Inflammatory macrophage treated with lipopolysaccharide for 1 hour (primary cell): ENCODE results near the gene IFITM10.
"Not testable (repeated sequence)": the region's sequence is repeated elsewhere in the genome, so short reads cannot be mapped to it uniquely, and the experiment has no call there.

Experiments used
- DNase-seq, 2 donors: peaks; one replicate each; pipeline ENCODE4 v3.0.0-alpha.2; 2020 to 2022

IFITM10 gene

DNA sequence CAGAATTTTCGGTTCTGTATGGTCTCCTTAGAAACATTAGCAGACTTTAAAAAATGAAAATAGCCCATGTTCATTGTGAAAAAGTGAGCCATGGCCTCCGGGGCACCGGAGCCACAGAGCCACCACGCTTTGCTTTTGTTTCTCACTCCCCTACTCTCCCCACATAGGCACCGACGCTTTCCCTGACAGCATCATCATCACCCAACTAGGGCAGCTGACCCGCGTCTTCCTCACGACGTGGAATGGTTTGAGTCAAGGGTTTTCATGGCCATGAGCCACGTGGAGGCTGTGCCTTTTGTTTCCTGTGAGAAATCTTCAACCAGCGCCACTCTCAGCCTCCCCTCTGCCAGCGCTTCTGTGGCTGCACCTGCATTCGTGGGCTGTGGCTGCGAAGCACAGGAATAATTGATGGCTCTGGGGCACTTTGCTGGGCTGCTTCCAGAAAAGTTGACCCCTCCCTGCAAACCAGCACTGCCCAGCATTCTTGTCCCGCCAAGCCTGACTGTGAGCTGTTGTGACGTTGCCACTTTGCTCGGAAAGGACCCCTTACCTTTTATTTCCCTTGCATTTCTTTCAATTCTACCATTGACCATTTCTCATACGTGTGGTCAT, 62.0 kb downstream of the IFITM10 start:
- not testable (repeated sequence) for DNase-seq

DNA sequence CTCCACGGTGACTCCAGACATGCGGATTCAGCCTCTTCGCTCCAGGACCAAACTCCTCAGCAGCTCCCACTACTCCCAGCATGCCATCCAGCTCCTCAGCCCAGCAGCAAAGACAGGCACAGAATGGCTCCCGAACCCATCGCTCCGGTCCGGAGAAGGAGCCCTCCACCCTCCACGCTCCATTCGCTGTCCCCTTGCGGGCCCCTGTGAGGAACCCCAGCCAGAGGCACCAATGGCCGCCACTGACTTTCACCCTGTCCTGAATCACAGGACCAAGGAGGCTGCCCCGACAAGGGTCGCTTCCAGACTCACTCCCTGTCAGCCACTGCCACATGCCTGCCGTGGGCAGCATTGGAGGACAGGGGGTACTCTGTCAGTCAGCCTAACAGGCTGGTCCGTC, 64.2 kb downstream of the IFITM10 start:
- DNase-seq = not testable (repeated sequence)

DNA sequence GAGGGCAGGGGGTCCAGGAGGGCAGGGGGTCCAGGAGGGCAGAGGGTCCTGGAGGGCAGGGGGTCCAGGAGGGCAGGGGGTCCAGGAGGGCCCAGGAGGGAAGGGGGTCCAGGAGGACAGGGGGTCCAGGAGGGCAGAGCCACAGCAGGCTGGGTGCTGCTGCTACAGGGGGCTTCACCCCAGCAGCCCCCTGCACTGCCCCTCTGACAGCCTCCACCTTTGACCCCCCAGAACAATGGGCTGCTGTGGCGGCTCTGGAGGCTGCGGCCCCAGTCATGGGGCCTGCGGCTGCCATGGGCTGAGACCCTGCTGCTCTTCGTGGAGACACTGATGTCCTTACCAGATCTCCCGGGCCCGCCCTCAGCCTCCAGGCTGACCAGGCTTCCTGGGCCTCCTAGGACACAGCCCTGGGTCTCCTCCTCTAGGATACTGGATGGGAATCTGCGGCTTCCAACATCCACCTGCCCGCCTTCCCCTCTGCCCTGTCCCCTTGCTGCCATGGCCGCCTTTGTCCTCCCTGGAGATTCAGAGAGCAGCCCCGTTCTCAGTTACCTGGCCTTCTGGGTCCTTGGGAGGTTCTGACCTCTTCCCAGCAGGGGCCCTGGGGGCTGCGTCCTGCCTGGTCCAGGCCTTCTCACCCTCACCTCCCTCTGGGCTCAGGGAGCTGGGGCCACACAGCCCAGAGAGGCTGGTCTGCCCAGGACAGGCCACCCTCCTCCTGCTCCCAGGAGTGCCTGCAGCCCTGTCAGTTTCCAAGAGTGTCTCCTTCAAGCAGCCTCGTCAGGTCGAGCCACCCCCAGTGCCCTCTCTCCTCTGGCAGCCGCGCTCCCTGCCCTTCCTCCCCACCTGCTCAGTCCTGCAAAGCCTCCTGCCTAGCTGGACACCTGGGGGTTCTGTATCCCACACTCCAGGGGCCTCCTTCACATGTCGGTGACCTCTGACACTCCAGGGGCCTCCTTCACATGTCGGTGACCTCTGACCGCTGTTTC, 65.2 kb downstream of the IFITM10 start:
- DNase-seq = not testable (repeated sequence)

DNA sequence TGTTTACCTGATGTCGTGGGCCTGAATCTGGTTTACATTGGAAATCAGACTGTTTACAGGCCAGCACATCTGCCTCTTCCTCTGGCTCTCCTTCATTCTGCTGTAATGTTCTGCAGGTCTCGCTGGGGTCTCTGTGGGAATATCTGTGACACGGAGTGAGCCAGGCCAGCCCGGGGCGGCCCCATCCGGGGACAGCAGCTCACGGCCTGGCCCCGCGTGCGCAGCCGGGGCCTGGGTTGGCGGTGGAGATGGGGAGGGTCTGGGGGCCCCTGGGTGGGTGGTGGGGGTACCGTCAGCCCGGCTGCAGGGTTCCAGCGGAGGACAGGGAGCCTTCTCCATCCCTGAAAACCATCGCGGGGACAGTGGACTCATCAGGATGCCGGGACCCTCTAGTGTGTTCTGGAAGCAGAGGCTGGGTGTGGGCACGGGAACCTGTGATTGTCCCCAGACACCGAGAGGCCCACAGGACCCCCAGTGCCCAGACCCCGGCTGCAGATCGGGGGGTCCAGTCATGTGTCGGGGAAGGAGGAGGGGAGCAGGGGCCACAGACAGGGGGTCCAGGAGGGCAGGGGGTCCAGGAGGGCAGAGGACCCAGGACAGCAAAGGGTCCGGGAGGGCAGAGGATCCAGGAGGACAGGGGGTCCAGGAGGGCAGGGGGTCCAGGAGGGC, 66.4 kb downstream of the IFITM10 start:
- not testable (repeated sequence) for DNase-seq

DNA sequence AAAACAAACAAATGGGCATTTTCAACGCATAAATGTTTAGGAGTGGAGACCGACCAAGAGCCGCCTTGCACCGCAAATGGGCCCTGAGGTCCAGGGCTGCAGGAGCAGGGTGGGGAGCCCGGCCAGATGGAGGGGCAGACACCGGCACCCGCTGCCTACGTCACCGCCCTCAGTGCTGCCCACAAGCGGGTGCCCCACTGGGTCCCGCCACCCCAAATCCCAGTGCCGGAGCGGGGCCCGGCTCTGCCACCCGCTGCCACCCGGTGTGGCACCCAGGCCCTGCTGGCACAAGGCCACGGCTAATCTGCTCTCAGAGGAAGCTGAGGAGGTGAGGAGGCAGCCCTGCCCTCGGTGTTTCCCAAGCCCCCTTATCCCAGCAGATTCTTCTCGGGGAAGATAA, 67.2 kb downstream of the IFITM10 start:
- not testable (repeated sequence) for DNase-seq
